HG03196 (cell line): ENCODE results near the gene BNC2.
"Not testable (repeated sequence)": the region's sequence is repeated elsewhere in the genome, so short reads cannot be mapped to it uniquely, and the experiment has no call there.

ENCODE experiments used
- ATAC-seq: cut with Tn5 transposase; IDR thresholded peaks from one replicate; pipeline ENCODE4 v1.9.1; 2021; ENCODE audit not compliant: unreplicated experiment

BNC2 gene

GRCh38 chr9:16870596-16871335 is at the start of gene BNC2:
Gene BNC2 (minus strand): TSS chr9:16870670. CDS start chr9:16870648, 22 bp downstream.
- no peak for ATAC-seq

- no peak for ATAC-seq
Measured at GRCh38 chr9:16918920-16919319, 48.5 kb upstream of the BNC2 start.

- no peak for ATAC-seq
Measured at GRCh38 chr9:16915126-16915831, 44.8 kb upstream of the BNC2 start.

- no peak for ATAC-seq
Measured at GRCh38 chr9:16912197-16912596, 41.7 kb upstream of the BNC2 start.

- not testable (repeated sequence) for ATAC-seq
Measured at GRCh38 chr9:16908206-16908605, 37.7 kb upstream of the BNC2 start.

GRCh38 chr9:16904655-16905054 is 34.2 kb upstream of the BNC2 start:
- no peak for ATAC-seq

GRCh38 chr9:16901590-16901989 is 31.1 kb upstream of the BNC2 start:
- ATAC-seq: no peak

GRCh38 chr9:16899606-16900005 is 29.1 kb upstream of the BNC2 start:
- no peak for ATAC-seq

- no peak for ATAC-seq
Measured at GRCh38 chr9:16898464-16898863, 28.0 kb upstream of the BNC2 start.

GRCh38 chr9:16888594-16888993 is 18.1 kb upstream of the BNC2 start:
- no peak for ATAC-seq

- ATAC-seq: no peak
Measured at GRCh38 chr9:16885931-16886330, 15.5 kb upstream of the BNC2 start.

- ATAC-seq: no peak
Measured at GRCh38 chr9:16884952-16885513, 14.6 kb upstream of the BNC2 start.

GRCh38 chr9:16884373-16884772 is 13.9 kb upstream of the BNC2 start:
- ATAC-seq: no peak

GRCh38 chr9:16883586-16883985 is 13.1 kb upstream of the BNC2 start:
- no peak for ATAC-seq

- not testable (repeated sequence) for ATAC-seq
Measured at GRCh38 chr9:16882440-16882839, 12.0 kb upstream of the BNC2 start.

- no peak for ATAC-seq
Measured at GRCh38 chr9:16879416-16879815, 8.9 kb upstream of the BNC2 start.

GRCh38 chr9:16877256-16877655 is 6.8 kb upstream of the BNC2 start:
- ATAC-seq: no peak

GRCh38 chr9:16873126-16873802 is 2.8 kb upstream of the BNC2 start:
- no peak for ATAC-seq

GRCh38 chr9:16871336-16872151 is 1.1 kb upstream of the BNC2 start:
- ATAC-seq: no peak

- no peak for ATAC-seq
Measured at GRCh38 chr9:16869882-16870595, 431 bp downstream of the BNC2 start.
